ENCODE results near the gene ABR.

The ABR gene

GRCh38 chr17:953767-954166, 226.0 kb downstream of the ABR start:
- no peak overlapping the region for H3K4me3 ChIP-seq (ENCODE audit: low read depth, low read length)
- in situ Hi-C loops (cut with HindIII; ENCODE audit: low pct_ligation_motif_present, low sequenced_read_pairs) = no loop called here
- no peak for TF ChIP-seq CTCF (IDR thresholded peaks at IDR 0.05; ENCODE audit: low read depth, low read length, missing control alignments)
- H3K36me3 ChIP-seq (replicated peaks) = no peaks in the 10 kb centered on the region
- peaks cover 4% of the 10 kb centered on the region for H3K27me3 ChIP-seq (replicated peaks)
- no peak for DNase-seq
- H3K27ac ChIP-seq = no peak overlapping the region

Measured in brain microvascular endothelial cell (primary cell).